A549 (cell line): ENCODE data around the gene PDLIM1. TPM values are rescaled to one million over a fixed set of nuclear protein-coding genes. Genes with fewer than 3 reads are reported as not detected.
A peak's percentile ranks its signal among the peaks of the same experiment; 100 is the strongest.

Source experiments
- ATAC-seq, 2 experiments: fragments of 200-7000 bp in 1 of 2; fragments of >200 bp in 1 of 2; cut with Nextera tagmentation in 1 of 2; cut with Tn5 transposase in 1 of 2; 3 replicates each; pipeline versions ENCODE4 v1.8.0 to v1.9.1; 2018 to 2020; ENCODE audit warnings: mild to moderate bottlenecking in 1 of 2, moderate library complexity in 1 of 2
- CTCF ChIA-PET: fragments of 300-600 bp; sonication (Branson Sonifier 250); formaldehyde crosslinking; extraction: SDS; loops from one replicate; lab custom pipeline; 2021; ENCODE audit warnings: antibody characterized with exemption, inconsistent platforms; lab: Yijun Ruan, JAX
- POLR2A ChIA-PET: fragments of 350-600 bp; formaldehyde crosslinking; extraction: SDS; loops from one replicate; lab custom pipeline; 2021; ENCODE audit warnings: antibody characterized with exemption, inconsistent platforms; lab: Yijun Ruan, JAX
- DNase-seq, 2 experiments: peaks; one replicate each; pipeline versions ENCODE4 v3.0.0 to v3.0.0-alpha.2; 2011 to 2016; ENCODE audit warnings: low read depth in 1 of 2, low spot score in 1 of 2
- FAIRE-seq: peaks from 2 replicates; lab custom pipeline; 2011; peaks lifted over from hg19 to GRCh38; lab: Jason Lieb, UNC
- H3K27ac ChIP-seq, 2 experiments: fragments of >200 bp; sonication (Bioruptor Twin); formaldehyde crosslinking; 3 replicates each; pipeline ENCODE4 v1.5.1; 2016 to 2017
- H3K4me1 ChIP-seq: fragments of >200 bp; sonication (Bioruptor Twin); formaldehyde crosslinking; 3 replicates; pipeline ENCODE4 v1.6.1; 2016
- H3K4me2 ChIP-seq: fragments of >200 bp; sonication (Bioruptor Twin); formaldehyde crosslinking; 3 replicates; pipeline ENCODE4 v1.6.1; 2016
- H3K4me3 ChIP-seq: fragments of >200 bp; sonication (Bioruptor Twin); formaldehyde crosslinking; 3 replicates; pipeline ENCODE4 v1.5.1; 2016
- H3K9me3 ChIP-seq: fragments of >200 bp; sonication (Bioruptor Twin); formaldehyde crosslinking; 3 replicates; pipeline ENCODE4 v1.6.1; 2016
- BHLHE40 ChIP-seq: IDR thresholded peaks from 2 replicates; pipeline ENCODE4 v1.6.1; 2012; ENCODE audit warnings: low read depth, low read length, inconsistent platforms
- EHMT2 ChIP-seq: fragments of 200-600 bp; sonication (generic); IDR thresholded peaks from 2 replicates; pipeline ENCODE4 v1.6.1; 2016; ENCODE audit warnings: antibody characterized with exemption, low read depth, mild to moderate bottlenecking, moderate library complexity
- EP300 ChIP-seq, 2 experiments: fragments of >200 bp; sonication (Bioruptor Twin); formaldehyde crosslinking; IDR thresholded peaks; 2 replicates in 1 of 2; 3 replicates in 1 of 2; pipeline ENCODE4 v1.6.1; 2016 to 2017
- FOXS1 ChIP-seq: fragments of 250-450 bp; sonication (Bioruptor Pico); IDR thresholded peaks from 2 replicates; pipeline ENCODE4 v1.5.0; 2020; ENCODE audit warnings: mild to moderate bottlenecking, moderate library complexity
- GATA3 ChIP-seq: IDR thresholded peaks from 2 replicates; pipeline ENCODE4 v1.6.1; 2012; ENCODE audit warnings: borderline replicate concordance
- MAFK ChIP-seq: fragments of 450-650 bp; IDR thresholded peaks from 2 replicates; pipeline ENCODE4 v1.6.1; 2014; ENCODE audit not compliant: partially characterized antibody
- POLR2A ChIP-seq: IDR thresholded peaks from 2 replicates; pipeline ENCODE4 v1.6.1; 2012; ENCODE audit warnings: mild to moderate bottlenecking, low read length
- RAD21 ChIP-seq, 2 experiments: fragments of >200 bp in 1 of 2; sonication (Bioruptor Twin) in 1 of 2; formaldehyde crosslinking in 1 of 2; IDR thresholded peaks in 1 of 2; conservative IDR thresholded peaks in 1 of 2; 2 replicates in 1 of 2; 3 replicates in 1 of 2; pipeline ENCODE4 v1.6.1; 2012 to 2018; ENCODE audit warnings: inconsistent platforms in 1 of 2
- SREBF2 ChIP-seq: fragments of 450-650 bp; IDR thresholded peaks from 2 replicates; pipeline ENCODE4 v1.6.1; 2014; ENCODE audit warnings: mild to moderate bottlenecking, moderate library complexity
- TP53 ChIP-seq: fragments of 250-450 bp; sonication (Bioruptor Pico); IDR thresholded peaks from 2 replicates; pipeline ENCODE4 v1.5.0; 2021; ENCODE audit warnings: mild to moderate bottlenecking, moderate library complexity
- ZC3H11A ChIP-seq: fragments of 450-650 bp; IDR thresholded peaks from 2 replicates; pipeline ENCODE4 v1.6.1; 2014; ENCODE audit warnings: antibody characterized with exemption, mild to moderate bottlenecking
- WGBS: methylation state at CpG from one replicate; pipeline ENCODE4 v1.1.6; 2017; ENCODE audit errors: missing lambda C conversion rate; 5-methylcytosine and 5-hydroxymethylcytosine counted together
- polyA plus RNA-seq, 4 experiments: library from polyadenylated mRNA; depleted of rRNA in 3 of 4; stranded (reverse); fragments of >200 nt; fragmentation: RNase III in 1 of 4; extraction: RNeasy Plus Mini Kit Qiagen cat#74134 plus additional on column Dnase treatment in 1 of 4; gene quantifications; 2 replicates in 3 of 4; 3 replicates in 1 of 4; pipeline ENCODE4 v1.2.3, GENCODE V29; 2011 to 2017
- TF ChIP-seq, protein P1 (sequence below): IDR thresholded peaks from 2 replicates; pipeline ENCODE4 v1.6.1; 2012
- TF ChIP-seq, protein P2 (sequence below): fragments of >200 bp; sonication (Bioruptor Twin); formaldehyde crosslinking; IDR thresholded peaks from 2 replicates; pipeline ENCODE4 v1.6.1; 2016
- TF ChIP-seq, protein P3 (sequence below): fragments of 250-450 bp; sonication (Bioruptor Pico); IDR thresholded peaks from 2 replicates; pipeline ENCODE4 v1.5.0; 2021; ENCODE audit warnings: mild to moderate bottlenecking, moderate library complexity, borderline replicate concordance
- TF ChIP-seq, protein P4 (sequence below): IDR thresholded peaks from 2 replicates; pipeline ENCODE4 v1.6.1; 2012; ENCODE audit warnings: low read depth, borderline replicate concordance

Gene PDLIM1
- polyA plus RNA-seq, 2 of the 4 experiments (the other 2 are of a cell fraction), result 92.5 to 128 TPM

DNA sequence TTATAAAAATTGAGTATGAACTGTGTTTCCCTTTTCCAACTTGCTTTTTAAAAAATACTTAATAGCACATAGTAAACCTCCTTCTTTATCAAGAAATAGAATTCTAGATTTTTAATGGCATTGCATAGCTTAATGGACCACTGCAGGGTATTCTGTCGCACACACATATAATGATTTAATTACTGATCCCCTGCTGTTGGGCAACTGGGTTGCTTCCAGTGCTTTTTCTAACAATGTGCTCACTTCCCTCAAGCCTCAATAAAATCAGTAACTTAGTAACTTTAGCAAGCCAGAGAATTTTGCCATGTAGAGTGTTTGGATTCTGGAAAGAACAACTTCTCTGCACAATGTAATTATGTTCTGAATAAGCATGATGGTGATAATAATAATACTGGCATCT, 49.1 kb upstream of the PDLIM1 start:
- TF ChIP-seq, protein P1, sequence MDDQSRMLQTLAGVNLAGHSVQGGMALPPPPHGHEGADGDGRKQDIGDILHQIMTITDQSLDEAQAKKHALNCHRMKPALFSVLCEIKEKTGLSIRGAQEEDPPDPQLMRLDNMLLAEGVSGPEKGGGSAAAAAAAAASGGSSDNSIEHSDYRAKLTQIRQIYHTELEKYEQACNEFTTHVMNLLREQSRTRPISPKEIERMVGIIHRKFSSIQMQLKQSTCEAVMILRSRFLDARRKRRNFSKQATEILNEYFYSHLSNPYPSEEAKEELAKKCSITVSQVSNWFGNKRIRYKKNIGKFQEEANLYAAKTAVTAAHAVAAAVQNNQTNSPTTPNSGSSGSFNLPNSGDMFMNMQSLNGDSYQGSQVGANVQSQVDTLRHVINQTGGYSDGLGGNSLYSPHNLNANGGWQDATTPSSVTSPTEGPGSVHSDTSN, result no peak
- TF ChIP-seq GATA3, result no peak
- no peak for TF ChIP-seq TP53 (CRISPR knock-in tag)
- ChIA-PET POLR2A (no interaction called here), CTCF (interaction anchor here (0.6 to 3.1 kb wide), 8 partner anchors 10 to 163 kb away, joined by 3 to 17 read pairs (median 4); no protein-coding TSS in a partner anchor)
- DNase-seq (no peak), ATAC-seq (no peak), FAIRE-seq (no peak)
- H3K9me3 ChIP-seq, result no peaks in the 10 kb centered on the region
- peaks cover 8% of the 10 kb centered on the region for H3K4me1 ChIP-seq
- no peak overlapping the region for H3K27ac ChIP-seq
- no peak overlapping the region for H3K4me3 ChIP-seq
- 89% methylated on average over 1 of the region's 1 CpG for WGBS
- H3K4me2 ChIP-seq, result no peak overlapping the region

DNA sequence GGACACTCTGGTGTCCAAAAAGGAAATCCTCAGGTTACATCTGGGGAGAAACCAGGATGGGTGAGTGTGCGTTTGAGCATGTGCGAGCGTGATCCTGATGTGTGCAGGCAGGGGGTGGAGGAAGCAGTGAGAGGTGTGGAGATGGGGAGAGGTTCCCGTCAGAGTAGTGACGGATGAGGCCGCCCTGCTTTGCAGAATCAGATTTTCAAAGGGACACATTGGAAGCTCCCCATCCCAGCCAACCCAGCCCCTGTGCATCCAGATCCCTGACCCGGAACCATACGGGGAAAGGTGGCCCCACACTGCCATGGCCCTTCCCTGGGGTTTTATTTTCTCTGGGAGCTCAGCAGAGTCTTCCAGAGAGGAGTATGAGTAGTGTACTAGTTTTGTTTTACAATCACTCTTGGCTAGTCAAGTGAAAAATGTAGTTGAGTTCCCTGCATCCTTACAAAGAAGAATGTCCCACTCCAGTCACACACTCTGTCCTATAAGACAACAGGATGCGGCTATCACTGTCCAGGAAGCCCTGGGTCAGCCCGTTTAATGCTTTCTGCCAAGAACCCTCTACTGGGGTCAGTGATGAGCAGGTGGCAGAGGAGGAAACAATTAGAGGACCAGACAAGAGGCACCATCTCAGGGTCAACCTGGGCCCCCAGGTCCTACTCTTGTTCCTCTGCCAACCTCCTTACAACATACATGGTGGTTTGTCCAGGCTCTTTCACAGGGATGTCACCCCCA, 46.8 kb upstream of the PDLIM1 start:
- 0 out of 6 replicates have a peak overlapping the region, but pooled peaks of 1 of the 2 experiments have one; percentile 5 for H3K27ac ChIP-seq
- ATAC-seq (no peak), DNase-seq (no peak), FAIRE-seq (no peak)
- no peak overlapping the region for H3K4me2 ChIP-seq
- POLR2A ChIA-PET, result no interaction called here
- no peaks in the 10 kb centered on the region for H3K9me3 ChIP-seq
- CTCF ChIA-PET, result interaction anchor here (1.1 to 5.2 kb wide), 4 partner anchors 9 to 136 kb away, joined by 3 to 27 read pairs (median 5); no protein-coding TSS in a partner anchor
- no peak for TF ChIP-seq EHMT2
- TF ChIP-seq BHLHE40, result no peak
- TF ChIP-seq MAFK, result no peak
- no peak for TF ChIP-seq ZC3H11A
- TF ChIP-seq EP300 (IDR thresholded peaks at IDR 0.05), result no peak
- TF ChIP-seq RAD21 (conservative IDR thresholded peaks at IDR 0.05 in 1 of 2, IDR thresholded peaks at IDR 0.05 in 1 of 2), result no peak
- TF ChIP-seq, protein P2, sequence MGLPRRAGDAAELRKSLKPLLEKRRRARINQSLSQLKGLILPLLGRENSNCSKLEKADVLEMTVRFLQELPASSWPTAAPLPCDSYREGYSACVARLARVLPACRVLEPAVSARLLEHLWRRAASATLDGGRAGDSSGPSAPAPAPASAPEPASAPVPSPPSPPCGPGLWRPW, result no peak
- 91% methylated on average over 10 of the region's 10 CpGs for WGBS
- H3K4me1 ChIP-seq, result peaks cover 19% of the 10 kb centered on the region
- no peak overlapping the region for H3K4me3 ChIP-seq

DNA sequence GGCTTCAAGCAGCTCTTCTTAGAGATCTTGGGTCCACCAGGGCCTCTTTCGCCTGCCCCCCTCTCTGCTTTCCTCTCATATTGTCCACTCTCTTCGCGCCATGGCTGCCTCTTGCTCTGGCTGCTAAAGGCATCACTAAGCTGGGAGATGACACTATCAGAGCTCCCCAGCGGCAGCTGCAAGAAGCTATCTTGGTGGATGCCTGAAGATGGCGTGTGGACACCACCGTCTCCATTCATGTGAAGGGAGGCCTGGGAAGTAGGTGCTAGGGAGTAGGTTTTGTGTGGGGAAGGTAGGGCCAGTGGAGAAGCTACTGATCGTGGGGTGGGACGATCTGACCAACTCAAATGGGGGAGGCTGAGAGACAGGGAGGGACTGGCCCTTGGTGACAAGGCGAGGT, 45.9 kb upstream of the PDLIM1 start:
- ATAC-seq (peak in 1 of 2 experiments; percentile 29; a peak in 2 of 6 replicates), DNase-seq (no peak), FAIRE-seq (no peak)
- H3K9me3 ChIP-seq, result no peaks in the 10 kb centered on the region
- H3K4me2 ChIP-seq, result no peak overlapping the region
- 0 out of 5 replicates have a peak, but pooled peaks of 1 of the 2 experiments have one; percentile 13 for TF ChIP-seq RAD21 (conservative IDR thresholded peaks at IDR 0.05 in 1 of 2, IDR thresholded peaks at IDR 0.05 in 1 of 2)
- no peak for TF ChIP-seq POLR2A
- TF ChIP-seq, protein P3, sequence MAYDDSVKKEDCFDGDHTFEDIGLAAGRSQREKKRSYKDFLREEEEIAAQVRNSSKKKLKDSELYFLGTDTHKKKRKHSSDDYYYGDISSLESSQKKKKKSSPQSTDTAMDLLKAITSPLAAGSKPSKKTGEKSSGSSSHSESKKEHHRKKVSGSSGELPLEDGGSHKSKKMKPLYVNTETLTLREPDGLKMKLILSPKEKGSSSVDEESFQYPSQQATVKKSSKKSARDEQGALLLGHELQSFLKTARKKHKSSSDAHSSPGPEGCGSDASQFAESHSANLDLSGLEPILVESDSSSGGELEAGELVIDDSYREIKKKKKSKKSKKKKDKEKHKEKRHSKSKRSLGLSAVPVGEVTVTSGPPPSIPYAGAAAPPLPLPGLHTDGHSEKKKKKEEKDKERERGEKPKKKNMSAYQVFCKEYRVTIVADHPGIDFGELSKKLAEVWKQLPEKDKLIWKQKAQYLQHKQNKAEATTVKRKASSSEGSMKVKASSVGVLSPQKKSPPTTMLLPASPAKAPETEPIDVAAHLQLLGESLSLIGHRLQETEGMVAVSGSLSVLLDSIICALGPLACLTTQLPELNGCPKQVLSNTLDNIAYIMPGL (CRISPR knock-in tag), result no peak
- CTCF ChIA-PET, result interaction anchor here (1.0 to 5.2 kb wide), 5 partner anchors 10 to 135 kb away, joined by 3 to 27 read pairs (median 3); no protein-coding TSS in a partner anchor
- peaks cover 23% of the 10 kb centered on the region for H3K4me1 ChIP-seq
- WGBS, result 94% methylated on average over 9 of the region's 9 CpGs
- no peak overlapping the region for H3K27ac ChIP-seq
- no peak overlapping the region for H3K4me3 ChIP-seq
- POLR2A ChIA-PET, result no interaction called here

DNA sequence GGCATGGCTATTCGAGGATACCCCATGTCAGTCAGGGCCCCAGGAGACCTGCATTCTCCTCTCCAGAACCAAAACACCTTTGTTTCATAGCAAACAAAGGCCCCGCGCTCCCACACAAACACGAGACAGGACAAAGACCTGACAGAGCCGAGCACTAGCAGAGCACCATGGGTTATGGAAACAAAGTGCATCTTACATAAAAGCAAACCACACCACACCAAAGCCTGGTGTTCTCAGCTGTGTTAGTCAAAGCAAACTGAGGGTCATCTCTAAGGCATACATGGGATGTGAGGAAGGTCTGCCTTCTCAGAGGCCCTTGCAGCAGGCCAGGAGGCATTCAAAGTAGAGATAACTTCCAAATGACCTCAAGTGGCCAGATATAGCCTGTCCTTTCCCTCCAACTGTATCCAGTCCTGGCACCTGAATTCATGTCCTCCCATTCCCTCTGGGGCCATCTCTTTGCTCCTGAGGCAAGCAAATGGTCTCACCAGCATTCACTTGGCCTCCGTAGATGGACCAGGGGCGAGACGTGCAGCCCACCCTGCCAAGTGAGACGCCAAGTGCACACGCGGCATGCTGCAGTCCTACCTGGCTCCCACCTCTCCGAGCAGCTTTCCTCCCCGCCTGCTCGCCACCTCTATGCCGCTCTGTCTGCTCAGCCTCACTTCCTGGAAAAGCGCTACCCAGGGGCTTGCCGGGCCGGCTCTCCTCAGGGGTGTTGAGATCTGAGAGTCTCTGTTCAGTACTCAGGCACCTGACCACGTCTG, 45.3 kb upstream of the PDLIM1 start:
- WGBS, result 88% methylated on average over 19 of the region's 19 CpGs
- CTCF ChIA-PET, result interaction anchor here (0.8 to 5.2 kb wide), 5 partner anchors 11 to 134 kb away, joined by 3 to 27 read pairs (median 3); no protein-coding TSS in a partner anchor
- POLR2A ChIA-PET, result no interaction called here

More for the DNA sequence above, 45.3 kb upstream of the PDLIM1 start:
- peaks cover 29% of the 10 kb centered on the region for H3K4me1 ChIP-seq
- DNase-seq (no peak), ATAC-seq (no peak), FAIRE-seq (no peak)
- no peak overlapping the region for H3K27ac ChIP-seq
- TF ChIP-seq, protein P3 (CRISPR knock-in tag), result no peak
- TF ChIP-seq, protein P4, sequence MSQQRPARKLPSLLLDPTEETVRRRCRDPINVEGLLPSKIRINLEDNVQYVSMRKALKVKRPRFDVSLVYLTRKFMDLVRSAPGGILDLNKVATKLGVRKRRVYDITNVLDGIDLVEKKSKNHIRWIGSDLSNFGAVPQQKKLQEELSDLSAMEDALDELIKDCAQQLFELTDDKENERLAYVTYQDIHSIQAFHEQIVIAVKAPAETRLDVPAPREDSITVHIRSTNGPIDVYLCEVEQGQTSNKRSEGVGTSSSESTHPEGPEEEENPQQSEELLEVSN, result no peak
- no peak for TF ChIP-seq SREBF2
- TF ChIP-seq FOXS1, result no peak
- TF ChIP-seq, protein P2, result no peak
- H3K4me3 ChIP-seq, result no peak overlapping the region
- H3K4me2 ChIP-seq, result no peak overlapping the region
- no peaks in the 10 kb centered on the region for H3K9me3 ChIP-seq
